Activated CD8-positive, alpha-beta T cell treated with anti-CD3 and anti-CD28 coated beads for 36 hours (primary cell): Measurements from ENCODE around the gene CALHM4. TPM values are rescaled to one million over a fixed set of nuclear protein-coding genes. Genes with fewer than 3 reads are reported as not detected.

ENCODE experiments used
- ATAC-seq: fragments of 200-7000 bp; cut with Tn5 transposase; one replicate; pipeline ENCODE4 v1.10.0; 2021; ENCODE audit warnings: mild to moderate bottlenecking, moderate library complexity
- CTCF ChIA-PET: fragments of 350-600 bp; sonication (Branson Sonifier 250); formaldehyde crosslinking; loops from one replicate; lab custom pipeline; 2021; ENCODE audit warnings: antibody characterized with exemption; lab: Charles Lee
- POLR2A ChIA-PET: fragments of 350-600 bp; sonication (Branson Sonifier 250); formaldehyde crosslinking; loops from one replicate; lab custom pipeline; 2021; ENCODE audit warnings: antibody characterized with exemption; lab: Charles Lee
- DNase-seq: peaks from one replicate; pipeline ENCODE4 v3.0.0-alpha.2; 2020
- H3K27ac Mint-ChIP-seq: one replicate; pipeline ENCODE4 v1.8.0; 2021; ENCODE audit warnings: mild to moderate bottlenecking, mixed read lengths
- H3K27me3 Mint-ChIP-seq: one replicate; pipeline ENCODE4 v1.8.0; 2021; ENCODE audit warnings: mixed read lengths
- H3K36me3 Mint-ChIP-seq: one replicate; pipeline ENCODE4 v1.8.0; 2021; ENCODE audit warnings: low read depth, mixed read lengths
- H3K4me1 Mint-ChIP-seq: one replicate; pipeline ENCODE4 v1.8.0; 2021; ENCODE audit warnings: low read depth, mixed read lengths
- H3K4me3 Mint-ChIP-seq: one replicate; pipeline ENCODE4 v1.8.0; 2021; ENCODE audit warnings: mild to moderate bottlenecking, moderate library complexity, mixed read lengths
- H3K9me3 Mint-ChIP-seq: one replicate; pipeline ENCODE4 v1.8.0; 2021; ENCODE audit warnings: mixed read lengths
- CTCF ChIP-seq: fragments of 200-600 bp; IDR thresholded peaks from one replicate; pipeline ENCODE4 v1.8.0; 2022; ENCODE audit warnings: antibody characterized with exemption, mild to moderate bottlenecking
- intact Hi-C: fragments of 100-400 bp; cut with micrococcal nuclease; formaldehyde crosslinking; loops from one replicate; pipeline ENCODE4 v1.10.0; 2022
- total RNA-seq, 2 experiments: library from RNA; stranded (reverse); gene quantifications; one replicate each; pipeline ENCODE4 v1.2.3, GENCODE V29; 2021

The CALHM4 gene
- total RNA-seq, 2 experiments from 2014 or later, result not detected

- no peak for ATAC-seq
- Mint-ChIP-seq H3K36me3 (no peaks in the 10 kb centered on the region), H3K9me3 (peaks cover 7% of the 10 kb centered on the region), H3K4me3 (no peak overlapping the region), H3K4me1 (no peaks in the 10 kb centered on the region), H3K27me3 (peaks cover 2% of the 10 kb centered on the region), H3K27ac (no peak overlapping the region)
- no peak for DNase-seq
- ChIA-PET CTCF (interaction anchor here (1.1 to 1.8 kb wide), 5 partner anchors 21 to 68 kb away, joined by 3 to 6 read pairs (median 3); no protein-coding TSS in a partner anchor), POLR2A (no interaction called here)
- TF ChIP-seq CTCF, result no peak
- intact Hi-C loops, result no loop called here
Measured at GRCh38 chr6:116512734-116513133, 40.8 kb upstream of the CALHM4 start.

- Mint-ChIP-seq H3K4me1 (no peaks in the 10 kb centered on the region), H3K36me3 (no peaks in the 10 kb centered on the region), H3K9me3 (peaks cover 7% of the 10 kb centered on the region), H3K27ac (no peak overlapping the region), H3K4me3 (no peak overlapping the region), H3K27me3 (peaks cover 2% of the 10 kb centered on the region)
- DNase-seq (no peak), ATAC-seq (no peak)
- ChIA-PET CTCF (interaction anchor here (0.8 to 3.2 kb wide), 6 partner anchors 10 to 225 kb away, joined by 3 to 12 read pairs (median 3); no protein-coding TSS in a partner anchor), POLR2A (no interaction called here)
- TF ChIP-seq CTCF, result no peak
- intact Hi-C loops, result no loop called here
Measured at GRCh38 chr6:116513224-116513875, 40.2 kb upstream of the CALHM4 start.

- ChIA-PET POLR2A (no interaction called here), CTCF (interaction anchor here (0.8 to 3.2 kb wide), 6 partner anchors 10 to 226 kb away, joined by 3 to 12 read pairs (median 3); no protein-coding TSS in a partner anchor)
- Mint-ChIP-seq H3K9me3 (peaks cover 3% of the 10 kb centered on the region), H3K36me3 (no peaks in the 10 kb centered on the region), H3K4me1 (no peaks in the 10 kb centered on the region), H3K27me3 (peaks cover 2% of the 10 kb centered on the region), H3K27ac (no peak overlapping the region), H3K4me3 (no peak overlapping the region)
- no peak for DNase-seq
- no peak for ATAC-seq
- TF ChIP-seq CTCF, result no peak
- intact Hi-C loops, result no loop called here
Measured at GRCh38 chr6:116514111-116514510, 39.4 kb upstream of the CALHM4 start.

- Mint-ChIP-seq H3K4me3 (no peak overlapping the region), H3K27me3 (no peaks in the 10 kb centered on the region), H3K27ac (no peak overlapping the region), H3K36me3 (no peaks in the 10 kb centered on the region), H3K9me3 (no peaks in the 10 kb centered on the region), H3K4me1 (no peaks in the 10 kb centered on the region)
- no peak for TF ChIP-seq CTCF
- intact Hi-C loops, result no loop called here
- ChIA-PET CTCF (interaction anchor here (0.7 to 3.2 kb wide), 5 partner anchors 17 to 227 kb away, joined by 3 to 12 read pairs (median 3); no protein-coding TSS in a partner anchor), POLR2A (no interaction called here)
- ATAC-seq, result no peak
- DNase-seq, result no peak
Measured at GRCh38 chr6:116515141-116515540, 38.4 kb upstream of the CALHM4 start.

- H3K4me1 Mint-ChIP-seq, result no peaks in the 10 kb centered on the region
- CTCF ChIA-PET, result interaction anchor here (1.4 to 1.5 kb wide), 2 partner anchors 42 to 290 kb away, joined by 4 to 6 read pairs; no protein-coding TSS in a partner anchor
- H3K9me3 Mint-ChIP-seq, result no peaks in the 10 kb centered on the region
- intact Hi-C loops, result no loop called here
- TF ChIP-seq CTCF, result no peak
- no peak overlapping the region for H3K4me3 Mint-ChIP-seq
- POLR2A ChIA-PET, result no interaction called here
- H3K27ac Mint-ChIP-seq, result no peak overlapping the region
- DNase-seq, result no peak
- no peaks in the 10 kb centered on the region for H3K27me3 Mint-ChIP-seq
- H3K36me3 Mint-ChIP-seq, result no peaks in the 10 kb centered on the region
- ATAC-seq, result no peak
Measured at GRCh38 chr6:116518621-116519368, 34.8 kb upstream of the CALHM4 start.
